ENCODE data around the gene MYL9. TPM values are rescaled to one million over a fixed set of nuclear protein-coding genes. Genes with fewer than 3 reads are reported as not detected.

The MYL9 gene
- total and polyA plus RNA-seq, 2 experiments from 2014 or later = 29.7 to 100 TPM

- no peak for TF ChIP-seq ZNF462 (CRISPR knock-in tag; IDR thresholded peaks at IDR 0.05)
- TF ChIP-seq CREB1 (CRISPR knock-in tag; IDR thresholded peaks at IDR 0.05; ENCODE audit: low read depth) = no peak
- TF ChIP-seq NANOG (IDR thresholded peaks at IDR 0.05; ENCODE audit: borderline replicate concordance) = no peak
- no peak for TF ChIP-seq POLR2AphosphoS5 (IDR thresholded peaks at IDR 0.05; ENCODE audit: low read depth)
- no peak for TF ChIP-seq ZNF331 (CRISPR knock-in tag; IDR thresholded peaks at IDR 0.05; ENCODE audit: low read depth)
- no peak for TF ChIP-seq EZH2 (IDR thresholded peaks at IDR 0.05; ENCODE audit: low read depth, unreplicated experiment)
- TF ChIP-seq ZNF114 (CRISPR knock-in tag; IDR thresholded peaks at IDR 0.05) = no peak
- no peak for TF ChIP-seq REST (IDR thresholded peaks at IDR 0.05; ENCODE audit: unreplicated experiment)
- no peak for TF ChIP-seq EZH2phosphoT487 (IDR thresholded peaks at IDR 0.05; ENCODE audit: unreplicated experiment)
These were observed 9.5 kb downstream of the MYL9 start (continued) for GRCh38 chr20:36550790-36551299.

All from GM23338 (cell line).